IMR-90 (cell line): ENCODE results near the gene CPN2. TPM values are rescaled to one million over a fixed set of nuclear protein-coding genes. Genes with fewer than 3 reads are reported as not detected.

Experiments
- polyA plus RNA-seq, 3 experiments: library from polyadenylated mRNA; depleted of rRNA; stranded (reverse); fragments of >200 nt; gene quantifications; 2 replicates each; pipeline ENCODE4 v1.2.3, GENCODE V29; 2012; ENCODE audit warnings: low replicate concordance in 1 of 3
- total RNA-seq: library from RNA; depleted of rRNA; stranded (reverse); fragments of >200 nt; gene quantifications from 2 replicates; pipeline ENCODE4 v1.2.3, GENCODE V29; 2012
- TF ChIP-seq, protein P1 (sequence below): conservative IDR thresholded peaks from 2 replicates; pipeline ENCODE4 v1.5.1; 2012; ENCODE audit warnings: mild to moderate bottlenecking, low read depth, low read length, improper control_type of control experiment

CPN2 gene
- total and polyA plus RNA-seq, 2 of the 4 experiments (the other 2 are of a cell fraction) = 0.07 TPM; not detected in 1

DNA sequence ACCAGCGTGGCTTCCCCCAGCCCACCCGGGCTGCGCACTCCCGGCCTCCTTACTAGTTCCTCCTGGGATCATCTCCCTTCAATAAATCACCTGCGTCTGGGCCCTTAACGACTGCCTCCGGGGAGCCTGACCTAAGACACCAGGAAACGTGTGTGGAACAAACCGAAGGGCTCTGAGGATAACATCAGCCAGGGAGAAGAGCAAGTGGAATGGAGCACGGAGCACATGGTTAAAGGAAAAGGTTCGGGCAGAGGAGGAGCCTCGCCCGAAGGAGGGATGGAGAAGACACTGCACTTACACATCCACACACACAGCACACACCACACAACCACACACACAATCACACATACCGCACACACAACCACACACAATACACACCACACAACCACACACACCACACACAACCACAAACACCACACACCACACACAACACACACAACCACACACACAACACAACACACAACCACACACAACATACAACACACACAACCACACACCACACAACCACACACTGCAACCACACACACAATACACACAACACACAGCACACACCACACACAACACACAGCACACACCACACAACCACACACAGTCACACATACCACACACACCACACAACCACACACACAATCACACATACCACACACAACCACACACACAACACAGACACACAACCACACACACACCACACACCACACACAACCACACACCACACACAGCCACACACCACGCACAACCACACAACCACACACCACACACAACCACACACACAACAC lies 24.7 kb downstream of the CPN2 start (continued):
- TF ChIP-seq, protein P1, sequence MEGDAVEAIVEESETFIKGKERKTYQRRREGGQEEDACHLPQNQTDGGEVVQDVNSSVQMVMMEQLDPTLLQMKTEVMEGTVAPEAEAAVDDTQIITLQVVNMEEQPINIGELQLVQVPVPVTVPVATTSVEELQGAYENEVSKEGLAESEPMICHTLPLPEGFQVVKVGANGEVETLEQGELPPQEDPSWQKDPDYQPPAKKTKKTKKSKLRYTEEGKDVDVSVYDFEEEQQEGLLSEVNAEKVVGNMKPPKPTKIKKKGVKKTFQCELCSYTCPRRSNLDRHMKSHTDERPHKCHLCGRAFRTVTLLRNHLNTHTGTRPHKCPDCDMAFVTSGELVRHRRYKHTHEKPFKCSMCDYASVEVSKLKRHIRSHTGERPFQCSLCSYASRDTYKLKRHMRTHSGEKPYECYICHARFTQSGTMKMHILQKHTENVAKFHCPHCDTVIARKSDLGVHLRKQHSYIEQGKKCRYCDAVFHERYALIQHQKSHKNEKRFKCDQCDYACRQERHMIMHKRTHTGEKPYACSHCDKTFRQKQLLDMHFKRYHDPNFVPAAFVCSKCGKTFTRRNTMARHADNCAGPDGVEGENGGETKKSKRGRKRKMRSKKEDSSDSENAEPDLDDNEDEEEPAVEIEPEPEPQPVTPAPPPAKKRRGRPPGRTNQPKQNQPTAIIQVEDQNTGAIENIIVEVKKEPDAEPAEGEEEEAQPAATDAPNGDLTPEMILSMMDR = no peak
